Measurements from ENCODE around the gene SMPD1. TPM values are rescaled to one million over a fixed set of nuclear protein-coding genes. Genes with fewer than 3 reads are reported as not detected.

Gene SMPD1
- total RNA-seq, 1 donor from 2014 or later: 17.7 TPM

GRCh38 chr11:6400431-6401345 is 10.4 kb downstream of the SMPD1 start:
- Mint-ChIP-seq H3K9me3 (no peaks in the 10 kb centered on the region), H3K27me3 (ENCODE audit: low read depth) (no peaks in the 10 kb centered on the region), H3K4me1 (peaks cover 12% of the 10 kb centered on the region), H3K36me3 (ENCODE audit: low read depth) (peaks cover 9% of the 10 kb centered on the region), H3K4me3 (no peak overlapping the region), H3K27ac (ENCODE audit: unreplicated experiment) (no peak overlapping the region)
- no peak for TF ChIP-seq CTCF (conservative IDR thresholded peaks at IDR 0.05)
- DNase-seq (ENCODE audit: low read depth, low spot score): no peak

- peaks cover 19% of the 10 kb centered on the region for H3K4me1 Mint-ChIP-seq
- H3K36me3 Mint-ChIP-seq (ENCODE audit: low read depth): peaks cover 9% of the 10 kb centered on the region
Measured at GRCh38 chr11:6401464-6401863, 11.2 kb downstream of the SMPD1 start.

GRCh38 chr11:6402061-6402470 is 11.8 kb downstream of the SMPD1 start:
- Mint-ChIP-seq H3K27ac (ENCODE audit: unreplicated experiment) (no peak overlapping the region), H3K9me3 (no peaks in the 10 kb centered on the region), H3K4me1 (peaks cover 25% of the 10 kb centered on the region), H3K27me3 (ENCODE audit: low read depth) (no peaks in the 10 kb centered on the region), H3K36me3 (ENCODE audit: low read depth) (peaks cover 9% of the 10 kb centered on the region), H3K4me3 (no peak overlapping the region)
- TF ChIP-seq CTCF (conservative IDR thresholded peaks at IDR 0.05): no peak
- DNase-seq (ENCODE audit: low read depth, low spot score): no peak

More at GRCh38 chr11:6401464-6401863, 11.2 kb downstream of the SMPD1 start:
- Mint-ChIP-seq H3K27ac (ENCODE audit: unreplicated experiment) (no peak overlapping the region), H3K4me3 (no peak overlapping the region), H3K9me3 (no peaks in the 10 kb centered on the region), H3K27me3 (ENCODE audit: low read depth) (no peaks in the 10 kb centered on the region)
- no peak for TF ChIP-seq CTCF (conservative IDR thresholded peaks at IDR 0.05)
- no peak for DNase-seq (ENCODE audit: low read depth, low spot score)

- peaks cover 29% of the 10 kb centered on the region for H3K4me1 Mint-ChIP-seq
- no peak for TF ChIP-seq CTCF (conservative IDR thresholded peaks at IDR 0.05)
- peaks cover 9% of the 10 kb centered on the region for H3K36me3 Mint-ChIP-seq (ENCODE audit: low read depth)
- H3K4me3 Mint-ChIP-seq: no peak overlapping the region
- H3K9me3 Mint-ChIP-seq: no peaks in the 10 kb centered on the region
- H3K27ac Mint-ChIP-seq (ENCODE audit: unreplicated experiment): no peak overlapping the region
- no peaks in the 10 kb centered on the region for H3K27me3 Mint-ChIP-seq (ENCODE audit: low read depth)
- DNase-seq (ENCODE audit: low read depth, low spot score): no peak
Measured at GRCh38 chr11:6402561-6402981, 12.3 kb downstream of the SMPD1 start.

DNA sequence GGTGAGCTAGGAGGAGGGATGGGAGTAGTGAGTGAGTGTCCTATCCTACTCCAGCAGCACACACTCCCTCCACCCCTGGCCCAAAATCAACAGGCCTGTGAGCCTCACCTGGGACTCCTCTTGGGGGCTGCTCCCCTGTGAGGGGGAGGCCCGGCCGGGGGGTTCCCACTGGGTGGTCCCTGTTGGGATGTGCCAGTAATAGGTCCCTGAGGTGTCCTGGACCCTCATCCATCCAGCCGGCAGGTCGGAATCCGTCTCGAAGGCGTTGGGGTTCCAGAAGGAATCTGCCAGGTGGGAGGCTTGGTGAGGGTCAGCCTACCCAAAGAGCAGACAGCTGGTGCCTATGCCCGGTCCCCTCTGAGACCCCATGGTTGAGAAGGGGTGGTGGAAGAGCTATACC is 13.3 kb downstream of the SMPD1 start:
- no peak for TF ChIP-seq CTCF (conservative IDR thresholded peaks at IDR 0.05)
- no peaks in the 10 kb centered on the region for H3K27me3 Mint-ChIP-seq (ENCODE audit: low read depth)
- peaks cover 21% of the 10 kb centered on the region for H3K4me1 Mint-ChIP-seq
- no peaks in the 10 kb centered on the region for H3K9me3 Mint-ChIP-seq
- H3K4me3 Mint-ChIP-seq: no peak overlapping the region
- peaks cover 13% of the 10 kb centered on the region for H3K36me3 Mint-ChIP-seq (ENCODE audit: low read depth)
- DNase-seq (ENCODE audit: low read depth, low spot score): no peak
- H3K27ac Mint-ChIP-seq (ENCODE audit: unreplicated experiment): no peak overlapping the region
